ENCODE results near the gene ILKAP.
"Not testable (repeated sequence)": the region's sequence is repeated elsewhere in the genome, so short reads cannot be mapped to it uniquely, and the experiment has no call there.

The ILKAP gene

DNA sequence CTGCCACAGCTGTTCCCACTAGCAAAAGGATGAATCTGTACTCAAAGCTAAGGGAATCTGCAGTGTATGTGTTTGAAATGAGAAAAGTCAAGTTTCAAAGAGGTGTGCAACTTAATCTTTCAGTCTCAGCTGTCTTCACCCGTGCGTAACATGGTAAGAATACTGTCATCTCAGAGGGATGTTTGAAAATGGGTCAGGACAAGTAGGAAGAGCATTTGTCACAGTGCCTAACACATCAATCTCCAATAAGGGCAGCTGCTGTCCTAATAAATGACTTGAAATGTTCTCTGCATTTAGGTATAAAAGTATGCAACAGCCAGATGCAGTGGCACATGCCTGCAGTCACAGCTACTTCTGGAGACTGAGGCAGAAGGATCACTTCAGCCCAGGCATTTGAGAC, 13.1 kb downstream of the ILKAP start:
- no peak for FAIRE-seq

DNA sequence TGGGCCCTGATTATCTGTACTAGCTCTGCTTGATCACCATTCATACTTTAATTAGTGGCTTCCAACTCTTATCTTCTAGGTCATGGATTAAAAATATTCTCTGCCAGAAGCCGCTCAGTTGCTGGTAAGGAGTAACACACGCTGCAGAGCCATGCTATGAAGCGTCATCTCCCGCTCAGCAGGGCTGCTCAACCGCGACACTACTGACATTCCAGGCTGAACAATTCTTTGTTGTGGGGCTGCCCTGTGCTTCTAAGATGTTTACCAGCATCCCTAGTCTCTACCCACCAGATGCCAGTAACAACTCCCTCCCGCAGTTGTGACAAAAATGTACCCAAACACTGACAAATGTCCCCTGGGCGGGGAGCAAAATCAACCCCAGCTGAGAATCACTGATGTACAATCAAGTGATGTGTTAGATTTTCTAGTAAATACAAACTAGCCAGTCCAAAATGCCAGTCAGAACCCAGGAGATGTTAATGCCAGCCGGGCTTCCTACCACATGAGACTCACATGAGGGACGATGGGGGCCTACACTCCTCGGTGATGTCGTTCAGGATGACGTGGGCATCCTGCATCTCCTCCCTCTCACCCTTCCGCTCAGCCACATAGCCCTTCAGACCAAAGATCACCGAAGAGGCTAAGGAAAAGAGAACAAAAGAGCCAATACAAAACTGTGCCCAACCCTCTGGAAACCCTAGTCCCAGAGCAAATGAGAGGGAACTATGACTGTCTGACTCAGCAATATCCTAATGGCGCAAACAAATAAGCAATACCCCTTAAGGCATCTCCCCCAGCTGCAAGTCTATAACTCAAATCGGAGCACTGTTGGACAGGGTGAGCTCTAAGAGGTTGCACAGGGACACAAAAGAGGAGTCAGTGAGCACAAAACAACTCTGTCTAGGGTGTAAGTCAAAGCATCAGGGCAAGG, 15.6 kb downstream of the ILKAP start:
- no peak for FAIRE-seq

DNA sequence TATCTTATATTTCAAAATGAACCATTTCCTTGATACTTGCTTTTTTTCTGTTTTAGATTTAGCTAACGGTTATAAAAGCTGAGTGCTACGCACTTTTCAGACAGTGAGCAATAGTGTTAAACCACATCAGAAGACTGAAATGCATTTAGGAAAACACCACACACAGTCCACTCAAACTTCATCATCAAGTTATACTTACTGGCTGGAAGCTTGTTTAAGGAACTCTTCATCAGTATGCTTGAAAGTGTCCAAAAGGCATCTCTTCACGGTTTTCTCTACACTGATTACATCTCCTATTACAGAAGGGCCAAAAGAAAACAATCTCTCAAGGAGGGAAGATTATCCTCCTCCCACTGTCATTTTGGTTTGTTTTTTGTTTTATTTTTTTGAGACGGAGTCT, 19.7 kb downstream of the ILKAP start:
- FAIRE-seq = no peak

DNA sequence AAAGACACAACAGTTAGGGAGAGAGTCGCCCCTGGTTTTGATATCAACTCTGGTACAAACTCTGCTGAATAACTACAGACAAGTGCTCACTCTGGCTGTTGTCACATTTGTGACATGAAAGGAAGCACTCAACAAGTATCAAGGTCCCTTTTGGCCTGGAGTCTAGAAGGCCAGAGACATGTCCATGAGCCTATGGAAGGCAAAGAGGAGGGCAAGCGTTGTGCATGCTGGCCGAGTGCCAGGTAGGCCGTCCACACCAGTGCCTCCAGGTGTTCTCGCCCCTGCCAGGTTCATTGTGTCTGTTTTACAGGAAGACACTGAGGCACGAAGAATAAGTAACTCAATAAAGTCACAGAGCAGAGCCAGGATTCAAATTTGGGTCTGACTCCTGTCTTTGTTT, 21.1 kb downstream of the ILKAP start:
- FAIRE-seq = no peak

DNA sequence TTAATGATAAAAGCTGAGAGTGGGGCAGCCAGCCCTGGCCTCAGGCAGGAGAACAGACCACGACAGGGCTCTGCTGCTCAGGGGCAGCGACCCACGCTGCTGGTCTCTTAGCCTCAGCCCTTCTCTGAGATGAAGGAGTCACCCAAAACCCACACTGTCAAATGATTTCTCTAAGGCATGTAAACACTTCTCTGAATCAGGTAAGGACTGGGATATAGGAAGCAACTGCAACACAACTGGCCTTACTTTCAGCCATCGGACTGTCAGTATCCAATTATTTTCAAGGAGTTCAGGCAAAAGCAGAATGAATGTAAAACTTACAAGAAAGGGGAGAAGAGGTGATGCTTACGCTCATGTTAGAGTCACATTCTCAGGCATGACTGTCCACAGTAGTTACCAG, 22.9 kb downstream of the ILKAP start:
- no peak for FAIRE-seq

DNA sequence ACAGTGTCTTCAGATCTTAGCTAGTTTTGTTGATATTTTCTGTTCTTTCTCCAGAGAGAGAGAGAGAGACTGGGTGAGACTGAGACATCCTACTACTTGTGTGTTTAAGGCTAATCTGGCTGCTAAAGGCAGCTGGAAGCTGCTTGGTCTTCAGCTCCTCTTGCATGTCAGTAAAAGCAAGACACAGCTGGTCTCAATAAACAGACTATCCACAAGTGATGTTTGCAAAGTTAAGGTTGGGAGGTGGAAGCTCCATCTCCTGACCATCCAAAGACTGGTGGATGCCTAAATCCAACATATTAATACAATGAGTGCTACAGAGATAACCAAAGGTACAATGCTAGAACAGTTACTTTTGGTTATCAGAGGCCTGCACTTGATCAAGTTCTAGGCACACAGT, 26.9 kb downstream of the ILKAP start:
- FAIRE-seq = no peak

DNA sequence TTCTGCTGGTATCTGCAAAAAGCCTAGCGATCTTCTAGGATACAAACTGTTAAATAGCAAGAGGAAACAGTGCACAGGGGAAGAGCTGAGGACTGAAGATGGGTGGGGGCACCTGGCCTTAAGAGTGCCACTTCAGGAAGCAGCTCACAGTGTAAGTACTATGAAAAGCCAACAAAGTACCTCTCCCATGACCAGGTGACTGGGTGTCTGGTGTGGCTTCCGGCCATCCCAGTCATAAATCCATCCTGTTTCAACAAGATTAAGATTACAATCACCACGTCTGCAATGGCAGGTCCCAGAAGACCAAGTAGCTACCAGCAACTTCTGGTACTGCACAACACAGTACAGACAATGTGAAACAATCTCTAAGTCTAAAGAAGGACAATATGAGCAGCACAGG, 28.8 kb downstream of the ILKAP start:
- FAIRE-seq = no peak

DNA sequence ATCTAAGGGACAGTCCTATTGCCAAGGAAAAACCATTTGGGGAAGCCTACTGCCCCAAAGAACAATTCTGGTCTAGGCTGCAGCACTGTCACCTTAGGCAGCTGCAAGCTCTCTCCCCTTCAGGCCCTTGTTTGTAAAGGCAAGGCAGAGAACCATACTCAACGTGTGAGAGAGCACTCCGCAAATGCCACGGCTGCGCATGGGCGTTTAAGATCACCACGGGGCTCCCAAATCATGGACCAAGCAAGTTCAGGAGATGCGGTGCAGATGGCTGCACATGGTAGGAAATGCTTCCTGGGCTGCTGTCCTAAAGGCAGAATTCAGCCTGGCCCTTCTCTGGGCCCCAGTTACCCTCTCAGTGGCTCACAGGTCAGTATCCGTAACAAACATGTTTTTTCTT, 29.2 kb downstream of the ILKAP start:
- no peak for FAIRE-seq

DNA sequence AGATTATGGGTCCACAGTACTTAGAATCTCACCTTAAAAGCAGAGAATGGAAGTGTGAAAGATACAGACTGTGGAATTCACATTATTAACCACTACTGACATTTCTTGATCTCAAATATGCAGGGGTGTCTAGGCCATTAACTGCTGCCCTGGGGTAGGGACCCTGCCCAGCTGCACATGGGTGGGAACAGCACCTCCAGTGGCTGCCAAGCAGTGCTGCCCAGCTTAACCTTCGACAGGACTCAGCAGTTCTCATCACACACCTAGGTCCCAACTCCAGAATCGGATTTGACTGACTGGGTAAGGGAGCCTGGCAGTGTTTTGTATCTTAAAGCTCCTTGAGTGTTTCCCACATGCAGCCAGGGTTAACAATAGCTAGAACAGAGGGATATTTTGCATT, 29.8 kb downstream of the ILKAP start:
- no peak for FAIRE-seq

DNA sequence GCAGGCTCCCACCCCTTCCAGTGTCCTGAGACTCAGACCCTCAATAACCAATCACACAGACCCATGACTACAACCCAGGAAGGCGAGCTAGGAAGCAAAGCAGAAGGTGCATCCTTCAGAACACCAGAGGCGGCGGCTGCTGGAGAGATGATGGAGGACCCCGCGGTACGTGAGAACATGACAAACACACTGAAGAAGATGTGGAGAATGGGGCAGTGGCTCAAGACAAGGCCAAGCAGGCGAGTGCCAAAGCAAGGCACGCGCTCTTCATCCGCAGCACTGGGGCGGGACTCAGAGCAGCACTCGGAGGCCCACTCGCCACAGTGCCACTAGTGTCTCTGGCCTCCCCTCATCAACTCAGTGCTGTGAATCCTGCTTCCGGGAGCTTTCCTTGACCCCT, 31.1 kb downstream of the ILKAP start:
- no peak for FAIRE-seq

DNA sequence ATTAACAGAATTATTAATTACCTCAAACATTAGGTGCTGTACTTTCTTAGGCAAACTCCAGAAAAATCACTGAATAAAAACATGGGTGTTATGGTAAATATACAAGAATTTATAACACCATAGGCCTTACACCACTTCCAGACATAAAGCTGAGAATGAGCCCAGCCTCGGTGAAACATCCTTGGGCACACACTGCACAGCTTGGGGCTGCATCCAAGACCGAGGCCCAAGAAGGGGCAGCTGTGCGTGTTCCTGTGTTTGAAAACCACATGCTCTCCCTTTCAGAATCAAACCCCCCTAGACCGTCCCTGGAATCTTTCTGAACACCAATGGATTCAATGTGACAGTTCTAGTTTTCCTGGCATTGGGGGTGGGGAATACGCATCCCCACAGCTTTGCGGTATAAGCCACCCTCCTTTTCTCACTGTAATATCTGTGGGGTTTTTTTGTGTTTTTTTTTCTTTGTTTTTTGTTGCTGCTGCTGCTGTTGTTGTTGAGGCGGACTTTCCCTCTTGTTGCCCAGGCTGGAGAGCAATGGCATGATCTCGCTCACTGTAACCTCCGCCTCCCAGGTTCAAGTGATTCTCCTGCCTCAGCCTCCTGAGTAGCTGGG, 31.8 kb downstream of the ILKAP start:
- no peak for FAIRE-seq

DNA sequence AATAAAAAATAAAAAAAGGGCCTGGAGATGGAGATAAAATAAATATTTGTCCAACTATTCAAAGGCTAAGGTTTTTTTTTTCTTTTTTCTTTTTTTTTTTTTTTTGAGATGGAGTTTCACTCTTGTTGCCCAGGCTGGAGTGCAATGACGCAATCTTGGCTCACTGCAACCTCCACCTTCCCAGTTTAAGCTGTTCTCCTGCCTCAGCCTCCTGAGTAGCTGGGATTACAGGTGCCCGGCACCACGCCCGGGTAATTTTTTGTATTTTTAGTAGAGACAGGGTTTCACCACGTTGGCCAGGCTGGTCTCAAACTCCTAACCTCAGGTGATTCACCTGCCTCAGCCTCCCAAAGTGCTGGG, 32.4 kb downstream of the ILKAP start:
- FAIRE-seq = not testable (repeated sequence)

DNA sequence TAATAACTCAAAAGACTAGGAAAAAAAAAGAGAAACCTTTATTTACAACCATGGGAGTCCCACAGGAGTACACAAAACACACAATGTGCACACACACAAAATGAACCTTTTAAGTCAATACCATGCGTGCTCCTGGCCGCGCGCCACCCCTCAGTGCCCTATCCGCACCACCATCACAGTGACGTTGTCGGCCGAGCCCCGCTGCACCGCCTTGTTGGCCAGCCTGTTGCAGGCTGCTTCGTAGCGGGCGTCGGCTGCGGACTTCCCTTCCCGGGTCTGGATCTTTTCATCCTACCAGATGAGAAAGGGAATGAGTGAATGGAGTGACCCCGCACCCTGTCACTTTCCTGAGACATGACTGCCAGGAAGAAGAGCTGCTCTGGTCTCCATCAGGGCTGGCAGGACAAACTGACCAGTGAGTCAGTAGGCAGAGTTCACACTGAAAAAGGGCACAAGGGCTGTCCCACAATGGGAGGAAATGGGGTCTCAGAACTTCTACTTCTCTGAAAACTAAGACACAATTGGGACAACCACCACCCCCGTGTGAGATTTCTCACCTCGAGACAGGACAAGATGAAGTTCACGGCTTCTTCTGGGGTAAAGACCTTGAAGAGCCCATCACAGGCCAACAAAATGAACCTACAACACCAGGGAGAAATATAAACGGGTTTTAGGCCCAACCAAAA, 33.0 kb downstream of the ILKAP start:
- FAIRE-seq = no peak

DNA sequence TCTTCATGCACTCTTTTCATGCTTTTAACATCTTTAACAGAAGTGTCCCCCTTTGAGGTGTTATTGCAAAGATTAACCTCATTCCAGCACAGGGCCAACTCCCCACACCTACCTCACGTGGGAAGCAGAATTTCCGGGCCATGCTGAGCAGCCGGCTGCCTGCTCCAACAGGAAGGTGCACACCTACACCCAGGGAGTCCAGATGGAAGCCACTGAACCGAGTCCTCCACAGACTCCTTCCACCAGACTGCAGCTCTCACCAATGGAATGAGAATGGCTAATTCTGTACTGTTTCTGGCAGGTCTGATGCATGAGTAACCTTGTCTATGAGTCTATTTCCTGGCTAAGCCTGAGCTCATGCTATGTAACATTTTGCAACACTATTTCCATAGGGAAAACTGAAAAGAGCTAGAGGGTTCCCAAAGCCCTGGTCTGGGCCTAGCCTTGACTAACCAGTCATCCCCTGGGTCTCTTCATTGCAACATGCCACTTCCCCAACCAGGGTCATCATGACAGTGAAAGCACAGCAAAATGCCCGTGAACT, 33.7 kb downstream of the ILKAP start:
- FAIRE-seq = no peak

DNA sequence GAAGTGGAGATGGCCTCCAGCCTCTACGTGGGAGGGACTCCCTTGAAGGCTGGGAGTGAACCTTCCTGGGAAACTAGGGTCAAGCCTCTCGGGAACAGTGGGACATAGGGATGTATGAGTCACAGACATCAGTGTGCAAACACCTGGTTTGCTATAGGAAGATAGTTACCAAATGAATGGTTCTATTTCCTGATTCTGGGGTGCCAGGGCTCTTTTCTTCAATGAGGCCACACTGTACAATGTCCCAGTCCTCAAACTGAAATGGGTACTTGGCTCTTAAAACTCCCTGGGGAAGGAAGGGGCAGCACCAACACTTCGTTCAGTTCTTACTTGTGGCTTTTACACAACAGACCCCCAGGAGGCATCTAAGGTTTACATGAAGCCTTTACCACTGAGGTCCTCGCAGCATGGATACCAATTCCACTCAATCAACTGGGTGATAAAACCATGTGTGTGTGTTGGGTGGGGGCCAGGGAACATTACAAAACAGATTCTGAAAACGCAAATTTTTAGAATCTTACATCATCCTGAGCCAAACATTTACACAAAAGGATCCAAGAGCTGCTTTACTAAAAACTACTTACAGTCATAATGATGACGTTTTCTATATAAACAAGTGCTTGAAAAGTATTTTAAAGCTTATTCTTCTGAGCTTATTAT, 34.3 kb downstream of the ILKAP start:
- FAIRE-seq = no peak

DNA sequence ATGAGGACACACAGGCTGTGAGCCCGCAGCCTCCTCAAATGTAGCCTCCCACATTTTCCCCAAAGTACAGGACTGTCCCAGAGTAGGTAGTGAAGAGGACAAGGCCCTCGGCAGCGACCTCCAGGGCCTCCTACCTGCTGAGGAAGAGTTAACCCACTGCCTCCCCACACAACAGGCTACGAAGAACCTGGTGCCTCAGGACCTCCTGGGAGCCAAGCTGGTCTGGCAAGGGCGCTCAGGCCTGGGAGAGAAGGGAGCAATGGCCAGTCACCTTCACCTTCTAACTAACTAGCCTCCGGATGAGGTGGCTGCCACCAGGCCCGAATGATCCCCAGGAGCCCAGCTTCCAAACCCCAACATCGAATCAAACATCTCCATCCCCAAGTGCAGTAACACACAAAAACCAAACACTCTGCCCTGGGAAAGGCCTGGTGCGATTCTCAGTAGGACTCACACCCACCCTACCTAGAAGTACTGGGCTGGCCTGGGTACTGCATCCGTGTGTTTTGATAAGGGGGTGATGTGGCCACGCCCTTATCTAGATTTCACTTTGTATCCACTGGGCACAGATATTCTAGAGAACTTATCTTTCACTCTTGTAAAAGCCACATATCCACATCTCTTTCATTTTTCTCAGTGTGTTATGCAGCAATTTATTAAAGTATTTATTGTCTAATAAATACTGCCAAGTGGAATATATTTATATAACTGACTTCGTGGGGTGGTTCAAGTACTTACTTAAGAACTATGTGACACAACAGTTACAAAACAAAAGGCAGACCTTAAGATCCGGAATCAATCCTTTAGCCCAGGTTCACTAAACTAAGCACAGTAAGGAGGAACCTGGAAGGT, 35.1 kb downstream of the ILKAP start:
- FAIRE-seq = no peak

DNA sequence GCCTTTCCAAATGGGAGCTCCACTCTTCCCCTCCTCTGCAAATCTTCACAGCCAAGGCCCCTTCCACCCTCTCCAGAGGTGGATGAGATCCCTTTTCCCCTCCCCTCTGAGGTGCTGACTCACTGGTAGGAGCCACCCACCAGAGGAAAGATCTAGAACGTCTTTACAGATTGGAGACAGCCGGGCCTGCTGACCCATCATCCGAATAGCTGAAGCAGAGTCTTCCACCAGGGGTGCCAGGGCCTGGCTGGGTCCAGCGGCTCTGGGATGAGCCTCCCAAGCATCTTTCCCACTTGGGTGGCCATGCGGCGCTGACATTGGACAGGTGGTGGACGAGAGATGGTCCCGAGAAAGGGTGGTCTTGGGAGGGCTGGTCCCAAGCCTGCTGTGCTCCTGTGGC, 35.7 kb downstream of the ILKAP start:
- no peak for FAIRE-seq

DNA sequence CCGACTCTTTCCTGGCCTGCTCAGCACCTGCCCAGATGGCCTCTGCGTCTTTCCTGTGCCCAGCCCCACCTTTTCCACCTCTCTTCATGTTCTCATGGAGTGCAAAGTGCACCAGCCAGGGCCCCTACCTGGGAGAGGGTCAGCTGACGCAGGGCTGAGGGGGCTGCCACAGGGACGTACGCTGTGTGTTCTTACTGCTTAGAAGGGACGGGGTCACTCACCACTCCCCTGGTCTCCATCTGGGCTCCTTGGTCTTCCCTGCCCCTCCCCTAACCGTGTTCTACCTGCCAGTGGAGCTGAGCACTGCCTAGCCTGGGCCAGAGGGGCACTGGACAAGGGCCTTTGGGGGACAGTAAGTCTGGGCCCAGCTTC, 36.2 kb downstream of the ILKAP start:
- no peak for FAIRE-seq

DNA sequence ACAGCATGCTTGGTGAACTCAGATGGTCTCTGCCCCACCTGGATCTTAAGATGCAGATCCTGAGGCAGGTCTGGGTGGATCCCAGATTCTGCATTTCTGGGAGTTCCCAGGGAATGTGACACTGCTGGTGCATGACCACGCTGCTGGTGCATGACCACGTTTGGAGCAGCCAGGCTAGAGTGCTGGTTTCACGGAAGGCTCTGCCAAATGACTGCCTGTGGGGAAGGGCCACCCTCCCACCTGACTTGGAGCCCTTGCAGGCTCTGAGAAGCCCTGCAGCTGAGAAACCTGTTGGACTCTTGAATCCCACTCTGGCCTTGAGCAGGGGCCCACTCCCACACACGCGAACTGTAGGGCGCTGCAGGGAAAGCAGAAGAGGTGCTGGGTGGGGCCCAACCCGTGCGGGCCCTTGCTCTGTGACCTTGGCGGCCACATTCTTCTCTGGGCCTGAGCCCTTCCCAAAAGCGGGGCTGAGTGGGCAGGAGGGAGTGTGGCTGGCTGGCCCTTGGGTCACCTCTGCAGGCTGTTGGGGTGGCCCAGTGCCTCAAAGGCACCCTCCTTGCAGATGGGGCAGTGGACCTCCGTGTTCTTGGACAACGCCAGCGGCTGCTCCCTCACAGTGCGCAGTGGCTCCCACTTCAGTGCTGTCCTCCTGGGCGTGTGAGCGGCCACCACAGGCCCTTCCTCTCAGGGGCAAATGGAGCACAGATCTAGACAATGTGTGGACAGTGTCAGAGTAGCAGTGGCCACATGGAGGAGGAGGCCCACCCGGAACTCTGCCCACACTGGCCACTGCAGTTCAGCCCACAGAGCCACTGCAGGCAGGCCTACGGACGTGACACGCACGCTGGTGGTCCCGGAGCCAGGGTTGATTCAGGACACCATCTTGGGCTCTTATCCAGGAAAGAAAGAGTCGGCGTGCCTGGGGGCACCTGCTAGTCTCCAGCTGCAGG, 36.8 kb downstream of the ILKAP start:
- no peak for FAIRE-seq

DNA sequence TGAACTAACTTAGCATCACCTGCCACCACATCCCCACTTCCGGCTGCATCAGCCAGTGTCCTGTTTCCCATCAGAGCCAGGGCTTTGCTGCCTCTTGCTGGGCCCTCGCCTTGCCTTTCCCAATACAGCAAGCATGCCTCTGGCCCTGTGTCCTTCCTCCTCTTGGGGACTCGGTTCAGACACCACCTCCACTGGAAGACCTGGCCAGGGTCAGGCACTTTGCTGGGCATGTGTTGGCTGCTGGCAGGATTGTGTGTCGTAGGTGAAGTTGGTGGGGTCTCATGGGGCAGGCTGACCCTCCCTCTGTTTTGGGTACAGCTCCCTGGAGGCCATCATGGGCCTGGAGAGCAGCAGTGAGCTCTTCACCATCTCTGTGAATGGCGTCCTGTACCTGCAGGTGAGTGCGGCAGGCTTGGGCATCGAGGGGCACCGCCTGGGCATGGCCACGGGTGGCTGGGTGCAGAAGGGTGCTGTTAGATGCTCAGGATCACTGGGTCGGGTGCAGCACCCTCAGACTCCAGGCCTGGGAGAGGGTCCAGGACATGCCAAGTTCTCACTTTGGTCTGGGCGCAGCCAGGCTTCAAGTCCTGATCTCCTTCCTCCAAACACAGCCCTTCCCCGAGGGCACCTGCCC, 38.1 kb downstream of the ILKAP start:
- FAIRE-seq = no peak

DNA sequence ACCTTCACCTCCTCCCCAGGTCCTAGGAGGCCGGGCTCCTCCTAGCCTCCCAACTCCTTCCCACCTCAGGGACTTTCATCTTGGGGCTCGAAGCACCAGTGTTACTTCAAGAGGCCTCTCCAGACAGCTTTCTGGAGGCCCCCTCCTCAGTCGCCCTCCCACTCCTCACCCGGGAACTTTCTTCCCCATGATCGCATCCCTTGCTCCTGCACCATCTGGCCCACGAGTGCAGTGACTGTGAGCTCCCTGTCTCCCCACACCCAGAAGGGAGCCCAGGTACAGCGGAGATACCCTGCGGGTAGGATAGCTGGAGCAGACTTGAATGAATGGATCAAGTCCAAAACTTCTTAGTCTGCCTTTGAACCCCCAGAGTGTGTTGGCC, 38.6 kb downstream of the ILKAP start:
- no peak for FAIRE-seq

All from endometrium (tissue), 2 donors.